HEK293 (cell line): Measurements from ENCODE around the gene TPH1.

Source experiments
- CTCF ChIA-PET: fragments of 350-600 bp; formaldehyde crosslinking; extraction: SDS; loops from one replicate; lab custom pipeline; 2021; ENCODE audit warnings: antibody characterized with exemption; lab: Yijun Ruan, JAX
- POLR2A ChIA-PET: fragments of 300-600 bp; formaldehyde crosslinking; extraction: SDS; loops from one replicate; lab custom pipeline; 2020; ENCODE audit warnings: antibody characterized with exemption, inconsistent platforms; lab: Yijun Ruan, JAX
- H3K27ac ChIP-seq: fragments of 200-500 bp; sonication (Bioruptor generic); 2 replicates; pipeline ENCODE4 v1.5.1; 2014; ENCODE audit warnings: low read depth, low read length, control low read depth, inconsistent platforms; ENCODE audit errors: extremely low read depth
- H3K36me3 ChIP-seq, 2 experiments: fragments of 200-500 bp in 1 of 2; sonication (Bioruptor generic) in 1 of 2; 1 replicate in 1 of 2; 2 replicates in 1 of 2; pipeline ENCODE4 v1.5.1; 2014 to 2017; ENCODE audit warnings: inconsistent platforms in 2 of 2, low read length in 2 of 2; ENCODE audit not compliant: control insufficient read depth in 2 of 2, insufficient read depth in 1 of 2
- H3K4me1 ChIP-seq: fragments of 200-500 bp; sonication (Bioruptor generic); 2 replicates; pipeline ENCODE4 v1.5.1; 2014; ENCODE audit warnings: mild to moderate bottlenecking, low read length, inconsistent platforms; ENCODE audit not compliant: control insufficient read depth, insufficient read depth
- H3K4me3 ChIP-seq: 2 replicates; pipeline ENCODE4 v1.5.1; 2011; ENCODE audit warnings: low read depth, mild to moderate bottlenecking, control low read depth, low read length, moderate library complexity
- H3K9me3 ChIP-seq: fragments of 200-500 bp; sonication (Bioruptor generic); 2 replicates; pipeline ENCODE4 v1.5.1; 2014; ENCODE audit warnings: low read depth, low read length, inconsistent platforms; ENCODE audit not compliant: control insufficient read depth, insufficient read depth
- KLF8 ChIP-seq: fragments of 450-650 bp; formaldehyde crosslinking; IDR thresholded peaks from 2 replicates; pipeline ENCODE4 v1.5.1; 2016; ENCODE audit warnings: missing biosample characterization, missing genetic modification characterization
- ZBTB17 ChIP-seq: fragments of 450-650 bp; formaldehyde crosslinking; IDR thresholded peaks from 2 replicates; pipeline ENCODE4 v1.5.1; 2016; ENCODE audit warnings: missing biosample characterization, missing genetic modification characterization
- ZBTB48 ChIP-seq: fragments of 450-650 bp; formaldehyde crosslinking; IDR thresholded peaks from 2 replicates; pipeline ENCODE4 v1.5.1; 2016; ENCODE audit warnings: missing biosample characterization, missing genetic modification characterization
- ZFP69B ChIP-seq: fragments of 450-650 bp; formaldehyde crosslinking; IDR thresholded peaks from 2 replicates; pipeline ENCODE4 v1.5.1; 2016; ENCODE audit warnings: missing biosample characterization, missing genetic modification characterization
- ZNF19 ChIP-seq: fragments of 450-650 bp; formaldehyde crosslinking; IDR thresholded peaks from 2 replicates; pipeline ENCODE4; 2016; ENCODE audit warnings: missing biosample characterization, missing genetic modification characterization, low read depth
- ZNF266 ChIP-seq: fragments of 450-650 bp; formaldehyde crosslinking; IDR thresholded peaks from 2 replicates; pipeline ENCODE4 v1.5.1; 2016; ENCODE audit warnings: missing biosample characterization, missing genetic modification characterization, low read depth
- ZNF335 ChIP-seq: fragments of 450-650 bp; formaldehyde crosslinking; conservative IDR thresholded peaks from 2 replicates; pipeline ENCODE4 v1.5.1; 2016; ENCODE audit warnings: missing biosample characterization, missing genetic modification characterization
- ZNF404 ChIP-seq: fragments of 450-650 bp; formaldehyde crosslinking; IDR thresholded peaks from 2 replicates; pipeline ENCODE4 v1.5.1; 2017; ENCODE audit warnings: missing biosample characterization, missing genetic modification characterization
- ZNF561 ChIP-seq: fragments of 450-650 bp; IDR thresholded peaks from 2 replicates; pipeline ENCODE4 v1.5.1; 2018; ENCODE audit warnings: missing biosample characterization, missing genetic modification characterization, borderline replicate concordance
- ZNF626 ChIP-seq: fragments of 450-650 bp; sonication (Bioruptor Pico); formaldehyde crosslinking; IDR thresholded peaks from 2 replicates; pipeline ENCODE4 v1.5.1; 2018; ENCODE audit warnings: missing biosample characterization, missing genetic modification characterization, inconsistent platforms
- ZNF701 ChIP-seq: fragments of 450-650 bp; formaldehyde crosslinking; IDR thresholded peaks from 2 replicates; pipeline ENCODE4 v1.5.1; 2016; ENCODE audit warnings: missing biosample characterization, missing genetic modification characterization
- ZNF768 ChIP-seq: fragments of 450-650 bp; formaldehyde crosslinking; IDR thresholded peaks from 2 replicates; pipeline ENCODE4 v1.5.1; 2018; ENCODE audit warnings: missing biosample characterization, mild to moderate bottlenecking, missing genetic modification characterization
- ZSCAN23 ChIP-seq: fragments of 450-650 bp; formaldehyde crosslinking; IDR thresholded peaks from 2 replicates; pipeline ENCODE4 v1.5.1; 2016; ENCODE audit warnings: missing biosample characterization, missing genetic modification characterization
- TF ChIP-seq, protein P1 (sequence below): fragments of 450-650 bp; formaldehyde crosslinking; IDR thresholded peaks from 2 replicates; pipeline ENCODE4 v1.5.1; 2016; ENCODE audit warnings: missing biosample characterization, missing genetic modification characterization
- TF ChIP-seq, protein P2 (sequence below): fragments of 450-650 bp; formaldehyde crosslinking; optimal IDR thresholded peaks from 2 replicates; pipeline ENCODE3; 2016; ENCODE audit warnings: missing biosample characterization, mild to moderate bottlenecking, missing genetic modification characterization
- TF ChIP-seq, protein P3 (sequence below): fragments of 450-650 bp; formaldehyde crosslinking; IDR thresholded peaks from 2 replicates; pipeline ENCODE4 v1.5.1; 2017; ENCODE audit warnings: missing biosample characterization, missing genetic modification characterization

Gene TPH1

DNA sequence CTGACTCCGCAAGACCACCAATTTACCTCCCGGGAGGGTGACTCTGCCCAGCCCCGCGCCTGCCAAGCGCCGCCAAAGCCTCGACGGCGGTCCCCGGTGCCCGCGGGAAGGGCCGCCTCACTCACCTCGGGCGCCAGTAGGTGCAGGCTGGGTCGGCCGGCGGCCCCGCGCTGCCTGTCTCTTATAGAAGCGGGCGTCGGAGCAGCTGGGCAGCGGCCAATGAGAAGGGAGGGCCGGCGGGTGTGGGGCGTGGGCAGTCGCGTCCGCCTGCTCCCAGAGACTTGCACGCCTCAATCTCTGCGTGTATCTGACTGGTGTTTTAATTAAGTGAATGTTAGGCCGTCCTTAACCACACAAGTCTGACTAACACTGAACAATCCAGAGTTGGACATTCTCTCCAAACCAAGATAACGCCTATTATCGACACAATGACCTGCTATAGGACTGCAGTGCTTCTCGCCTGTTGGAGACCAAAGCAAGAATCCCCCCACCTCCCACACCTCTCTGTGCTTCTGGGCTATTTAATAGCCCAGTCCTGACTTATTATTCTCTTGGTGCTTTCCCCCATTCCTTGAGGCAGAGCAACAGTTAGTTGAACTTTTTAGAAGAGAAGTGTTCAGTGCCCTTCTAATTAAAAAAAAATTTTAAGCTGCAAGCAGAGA is at the start of gene TPH1:
TSS of gene TPH1 (minus strand) at position 154 of the 662 bp plus-strand sequence. CDS start 5,507 bp downstream, outside the sequence.
- no peak for TF ChIP-seq ZNF701
- TF ChIP-seq, protein P1, sequence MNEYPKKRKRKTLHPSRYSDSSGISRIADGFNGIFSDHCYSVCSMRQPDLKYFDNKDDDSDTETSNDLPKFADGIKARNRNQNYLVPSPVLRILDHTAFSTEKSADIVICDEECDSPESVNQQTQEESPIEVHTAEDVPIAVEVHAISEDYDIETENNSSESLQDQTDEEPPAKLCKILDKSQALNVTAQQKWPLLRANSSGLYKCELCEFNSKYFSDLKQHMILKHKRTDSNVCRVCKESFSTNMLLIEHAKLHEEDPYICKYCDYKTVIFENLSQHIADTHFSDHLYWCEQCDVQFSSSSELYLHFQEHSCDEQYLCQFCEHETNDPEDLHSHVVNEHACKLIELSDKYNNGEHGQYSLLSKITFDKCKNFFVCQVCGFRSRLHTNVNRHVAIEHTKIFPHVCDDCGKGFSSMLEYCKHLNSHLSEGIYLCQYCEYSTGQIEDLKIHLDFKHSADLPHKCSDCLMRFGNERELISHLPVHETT, result no peak
- TF ChIP-seq ZNF335, result peak; percentile 32; the same call in 1 of the 2 replicates
- TF ChIP-seq, protein P2, sequence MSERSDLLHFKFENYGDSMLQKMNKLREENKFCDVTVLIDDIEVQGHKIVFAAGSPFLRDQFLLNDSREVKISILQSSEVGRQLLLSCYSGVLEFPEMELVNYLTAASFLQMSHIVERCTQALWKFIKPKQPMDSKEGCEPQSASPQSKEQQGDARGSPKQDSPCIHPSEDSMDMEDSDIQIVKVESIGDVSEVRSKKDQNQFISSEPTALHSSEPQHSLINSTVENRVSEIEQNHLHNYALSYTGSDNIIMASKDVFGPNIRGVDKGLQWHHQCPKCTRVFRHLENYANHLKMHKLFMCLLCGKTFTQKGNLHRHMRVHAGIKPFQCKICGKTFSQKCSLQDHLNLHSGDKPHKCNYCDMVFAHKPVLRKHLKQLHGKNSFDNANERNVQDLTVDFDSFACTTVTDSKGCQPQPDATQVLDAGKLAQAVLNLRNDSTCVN (tag by site-specific recombination), result peak; percentile 20
- TF ChIP-seq ZNF561 (tag by site-specific recombination), result no peak
- TF ChIP-seq ZBTB48 (tag by site-specific recombination), result no peak
- TF ChIP-seq ZBTB17, result 0 out of 2 replicates have a peak, but pooled peaks have one; percentile 28
- CTCF ChIA-PET, result interaction anchor here (0.7 to 1.0 kb wide), 2 partner anchors 17 to 123 kb away, joined by 4 to 6 read pairs; no protein-coding TSS in a partner anchor
- H3K36me3 ChIP-seq, result no peaks in the 10 kb centered on the region
- no peak within 1 kb of the TSS for H3K4me3 ChIP-seq
- POLR2A ChIA-PET, result no interaction called here
- H3K9me3 ChIP-seq, result no peaks in the 10 kb centered on the region
- H3K27ac ChIP-seq, result no peak within 1 kb of the TSS
- H3K4me1 ChIP-seq, result no peaks in the 10 kb centered on the region

DNA sequence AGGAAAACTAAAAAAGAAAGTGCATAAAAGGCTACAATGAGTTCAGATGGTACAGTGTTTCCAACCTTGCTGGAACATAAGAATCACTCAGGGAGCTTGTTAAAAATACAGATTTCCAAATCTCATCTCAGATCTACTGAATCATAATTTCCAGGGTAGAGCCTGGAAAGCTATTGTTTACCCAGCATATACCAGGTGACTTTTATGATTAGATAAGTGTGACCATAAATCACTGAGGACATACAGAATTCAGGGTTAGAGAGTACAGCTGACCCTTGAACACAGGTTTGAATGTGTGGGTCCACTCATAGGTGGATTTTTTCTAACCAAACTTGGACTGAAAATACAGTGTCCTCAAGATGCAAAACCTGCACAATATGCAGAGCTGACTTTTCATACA is 47.9 kb upstream of the TPH1 start:
- POLR2A ChIA-PET, result no interaction called here
- Histone ChIP-seq H3K36me3 (peaks cover 6 to 76% of the 10 kb centered on the region in 2 experiments), H3K9me3 (no peaks in the 10 kb centered on the region), H3K27ac (no peak overlapping the region), H3K4me1 (no peaks in the 10 kb centered on the region), H3K4me3 (no peak overlapping the region)
- TF ChIP-seq ZNF19 (no peak), ZNF768 (tag by site-specific recombination) (no peak)
- CTCF ChIA-PET, result interaction anchor here (0.8 to 1.8 kb wide), 5 partner anchors 10 to 363 kb away, joined by 3 to 6 read pairs (median 3); no protein-coding TSS in a partner anchor

DNA sequence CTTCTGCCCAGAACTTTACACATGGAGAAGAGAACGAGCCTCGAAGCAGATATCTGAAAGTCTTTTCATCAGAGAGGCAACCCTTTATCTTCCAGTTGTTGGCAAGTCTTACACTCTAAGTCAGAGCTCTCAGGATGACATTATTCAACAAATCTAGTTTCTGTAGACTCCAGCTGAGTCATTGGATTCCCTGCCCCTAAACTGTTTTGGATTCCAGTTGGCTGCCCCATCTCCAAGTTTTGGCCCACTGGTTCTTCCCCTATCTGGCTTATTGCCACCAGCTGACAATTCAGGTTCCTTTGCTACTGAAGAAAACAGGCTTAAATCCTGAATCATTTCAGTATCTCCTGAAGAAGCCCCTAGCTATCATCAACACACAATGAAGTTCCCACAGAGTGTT is 45.7 kb upstream of the TPH1 start:
- Histone ChIP-seq H3K9me3 (no peaks in the 10 kb centered on the region), H3K4me1 (no peaks in the 10 kb centered on the region), H3K4me3 (no peak overlapping the region), H3K27ac (no peak overlapping the region), H3K36me3 (peaks cover 6 to 93% of the 10 kb centered on the region in 2 experiments)
- ChIA-PET CTCF (interaction anchor here (1.4 kb wide), 1 partner anchor 14 kb away, joined by 9 read pairs; the partner anchor contains the start of gene SAAL1), POLR2A (no interaction called here)
- TF ChIP-seq ZNF335 (no peak), ZFP69B (no peak), ZNF266 (no peak), ZNF626 (no peak), ZNF404 (tag by site-specific recombination) (no peak), KLF8 (tag by site-specific recombination) (no peak), ZSCAN23 (tag by site-specific recombination) (no peak)
- TF ChIP-seq, protein P3, sequence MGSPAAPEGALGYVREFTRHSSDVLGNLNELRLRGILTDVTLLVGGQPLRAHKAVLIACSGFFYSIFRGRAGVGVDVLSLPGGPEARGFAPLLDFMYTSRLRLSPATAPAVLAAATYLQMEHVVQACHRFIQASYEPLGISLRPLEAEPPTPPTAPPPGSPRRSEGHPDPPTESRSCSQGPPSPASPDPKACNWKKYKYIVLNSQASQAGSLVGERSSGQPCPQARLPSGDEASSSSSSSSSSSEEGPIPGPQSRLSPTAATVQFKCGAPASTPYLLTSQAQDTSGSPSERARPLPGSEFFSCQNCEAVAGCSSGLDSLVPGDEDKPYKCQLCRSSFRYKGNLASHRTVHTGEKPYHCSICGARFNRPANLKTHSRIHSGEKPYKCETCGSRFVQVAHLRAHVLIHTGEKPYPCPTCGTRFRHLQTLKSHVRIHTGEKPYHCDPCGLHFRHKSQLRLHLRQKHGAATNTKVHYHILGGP (tag by site-specific recombination), result no peak
- TF ChIP-seq, all 188 proteins: peak for 0
